ENCODE measurements around the gene RAPGEF6. TPM values are rescaled to one million over a fixed set of nuclear protein-coding genes. Genes with fewer than 3 reads are reported as not detected.
A peak's percentile ranks its signal among the peaks of the same experiment; 100 is the strongest.
"Not testable (repeated sequence)": the region's sequence is repeated elsewhere in the genome, so short reads cannot be mapped to it uniquely, and the experiment has no call there.

Gene RAPGEF6
- total and polyA plus RNA-seq, 3 experiments from 2014 or later = 25.9 to 29.2 (median 27.9) TPM

DNA sequence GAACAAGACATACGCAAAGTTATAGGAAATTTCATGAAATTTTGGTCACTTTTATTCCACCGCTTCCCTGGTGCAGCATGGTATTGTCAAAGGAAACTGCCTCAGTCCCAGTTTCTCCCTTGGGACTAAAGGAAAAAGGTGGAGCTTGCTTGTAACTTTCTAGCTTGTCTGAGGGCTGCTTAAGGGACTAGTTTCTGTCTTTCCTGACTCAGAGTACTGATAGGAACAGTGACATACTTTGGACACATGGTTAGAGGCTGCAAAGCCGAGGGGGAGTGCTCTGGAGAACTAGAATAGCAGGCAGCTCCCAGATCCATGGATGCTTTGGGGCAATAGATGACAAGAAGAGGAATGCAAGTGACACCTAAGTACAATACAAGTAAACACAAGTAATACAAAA is 234.4 kb downstream of the RAPGEF6 start:
- no peak overlapping the region for H3K4me3 ChIP-seq (ENCODE audit: low read length)
- peak overlapping the region in 7 of 8 donors; percentile 20 to 76 (median 61) for H3K27ac Mint-ChIP-seq
- ChIA-PET POLR2A (no interaction called here), CTCF (interaction anchor here (1.2 kb wide), 1 partner anchor 15 kb away, joined by 5 read pairs; no protein-coding TSS in a partner anchor)
- no peaks in the 10 kb centered on the region for H3K27me3 ChIP-seq (ENCODE audit: insufficient read depth, low read length, poor library complexity, severe bottlenecking)
- no peaks in the 10 kb centered on the region for H3K9me3 ChIP-seq (ENCODE audit: low read length)
- peaks cover 0 to 2% of the 10 kb centered on the region in 2 donors for H3K27me3 Mint-ChIP-seq
- peaks cover 17% of the 10 kb centered on the region for H3K4me1 ChIP-seq (ENCODE audit: insufficient read depth, low read length)
- peaks cover 21% of the 10 kb centered on the region for H3K36me3 ChIP-seq (ENCODE audit: insufficient read depth, low read length)
- H3K4me3 Mint-ChIP-seq = peak overlapping the region in 2 of 7 donors; percentile 10 to 25
- peaks cover 45 to 79% (median 56%) of the 10 kb centered on the region in 3 donors for H3K36me3 Mint-ChIP-seq
- peaks cover 13 to 17% (median 13%) of the 10 kb centered on the region in 5 donors for H3K9me3 Mint-ChIP-seq
- H3K27ac ChIP-seq (ENCODE audit: low read depth, low read length) = no peak overlapping the region
- H3K4me1 Mint-ChIP-seq = peaks cover 40 to 61% (median 47%) of the 10 kb centered on the region in 3 donors
- DNase-seq = no peak

DNA sequence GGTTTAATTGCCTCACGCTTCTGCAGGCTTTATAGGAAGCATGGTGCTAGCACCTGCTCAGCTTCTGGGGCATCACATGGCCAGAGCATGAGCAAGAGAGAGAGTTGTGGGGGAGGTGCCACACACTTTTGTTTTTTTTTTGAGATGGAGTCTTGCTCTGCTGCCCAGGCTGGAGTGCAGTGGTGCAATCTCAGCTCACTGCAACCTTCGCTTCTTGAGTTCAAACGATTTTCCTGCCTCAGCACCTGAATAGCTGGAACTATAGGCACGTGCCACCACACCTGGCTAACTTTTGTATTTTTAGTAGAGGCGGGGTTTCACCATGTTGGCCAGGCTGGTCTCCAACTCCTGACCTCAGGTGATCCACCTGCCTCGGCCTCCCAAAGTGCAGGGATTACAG is 236.0 kb downstream of the RAPGEF6 start:
- DNase-seq; CTCF ChIA-PET; H3K27ac ChIP-seq (ENCODE audit: low read depth, low read length); H3K4me3 Mint-ChIP-seq; H3K27me3 Mint-ChIP-seq; H3K27me3 ChIP-seq (ENCODE audit: insufficient read depth, low read length, poor library complexity, severe bottlenecking); H3K4me3 ChIP-seq (ENCODE audit: low read length); H3K9me3 ChIP-seq (ENCODE audit: low read length); POLR2A ChIA-PET: not testable (repeated sequence)
- Mint-ChIP-seq H3K36me3 (peaks cover 50 to 80% (median 57%) of the 10 kb centered on the region in 3 donors), H3K27ac (peak overlapping the region; percentile 29 to 97 (median 53)), H3K9me3 (peaks cover 13 to 17% (median 13%) of the 10 kb centered on the region in 5 donors), H3K4me1 (peaks cover 44 to 64% (median 53%) of the 10 kb centered on the region in 3 donors)
- H3K4me1 ChIP-seq (ENCODE audit: insufficient read depth, low read length) = peaks cover 32% of the 10 kb centered on the region
- peaks cover 29% of the 10 kb centered on the region for H3K36me3 ChIP-seq (ENCODE audit: insufficient read depth, low read length)

DNA sequence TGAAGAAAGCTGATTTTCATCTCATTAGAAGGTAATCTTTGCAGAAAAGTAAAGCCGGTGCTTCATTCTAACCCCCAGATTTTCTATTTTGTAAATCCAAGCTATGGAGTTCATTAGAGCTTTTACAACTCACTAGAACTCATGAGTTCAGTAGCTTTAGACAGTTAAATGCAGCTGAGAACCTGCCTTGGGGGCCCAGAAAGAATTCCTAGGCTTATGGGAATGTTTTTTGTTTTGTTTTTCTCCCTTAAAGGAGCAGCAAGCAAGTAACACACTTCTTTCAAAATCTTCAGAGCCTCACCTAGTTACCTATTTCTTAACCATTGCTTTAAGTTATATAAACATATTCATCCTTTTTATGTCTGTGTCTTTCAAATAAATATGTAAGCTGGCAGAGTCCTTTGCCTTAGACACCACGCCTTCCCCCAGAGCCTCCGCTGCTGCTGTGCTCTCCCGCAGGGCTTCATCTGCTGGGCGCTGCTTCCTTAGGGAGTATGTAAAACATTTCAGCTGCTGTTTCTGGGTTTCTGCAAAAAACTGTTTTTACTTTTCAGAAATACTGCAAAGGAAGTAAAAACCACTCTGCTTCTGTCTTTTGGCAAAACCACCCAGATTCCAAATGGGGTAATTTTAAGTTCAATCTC is 238.3 kb downstream of the RAPGEF6 start:
- Histone ChIP-seq H3K36me3 (ENCODE audit: insufficient read depth, low read length) (peaks cover 40% of the 10 kb centered on the region), H3K27ac (ENCODE audit: low read depth, low read length) (no peak overlapping the region), H3K27me3 (ENCODE audit: insufficient read depth, low read length, poor library complexity, severe bottlenecking) (no peaks in the 10 kb centered on the region), H3K9me3 (ENCODE audit: low read length) (no peaks in the 10 kb centered on the region), H3K4me3 (ENCODE audit: low read length) (no peak overlapping the region), H3K4me1 (ENCODE audit: insufficient read depth, low read length) (peaks cover 54% of the 10 kb centered on the region)
- POLR2A ChIA-PET = interaction anchor here (2.6 kb wide), 1 partner anchor 12 kb away, joined by 7 read pairs; no protein-coding TSS in a partner anchor
- H3K27me3 Mint-ChIP-seq = peaks cover 0 to 2% of the 10 kb centered on the region in 2 donors
- peak overlapping the region in 5 of 7 donors; percentile 11 to 48 (median 43) for H3K4me3 Mint-ChIP-seq
- peak overlapping the region; percentile 75 to 98 (median 96) for H3K27ac Mint-ChIP-seq
- CTCF ChIA-PET = interaction anchor here (0.9 to 1.7 kb wide), 2 partner anchors 11 to 14 kb away, joined by 3 to 4 read pairs; no protein-coding TSS in a partner anchor
- peaks cover 3 to 7% (median 5%) of the 10 kb centered on the region in 5 donors for H3K9me3 Mint-ChIP-seq
- peaks cover 65 to 78% (median 70%) of the 10 kb centered on the region in 3 donors for H3K4me1 Mint-ChIP-seq
- no peak for DNase-seq
- H3K36me3 Mint-ChIP-seq = peaks cover 30 to 84% (median 55%) of the 10 kb centered on the region in 3 donors

DNA sequence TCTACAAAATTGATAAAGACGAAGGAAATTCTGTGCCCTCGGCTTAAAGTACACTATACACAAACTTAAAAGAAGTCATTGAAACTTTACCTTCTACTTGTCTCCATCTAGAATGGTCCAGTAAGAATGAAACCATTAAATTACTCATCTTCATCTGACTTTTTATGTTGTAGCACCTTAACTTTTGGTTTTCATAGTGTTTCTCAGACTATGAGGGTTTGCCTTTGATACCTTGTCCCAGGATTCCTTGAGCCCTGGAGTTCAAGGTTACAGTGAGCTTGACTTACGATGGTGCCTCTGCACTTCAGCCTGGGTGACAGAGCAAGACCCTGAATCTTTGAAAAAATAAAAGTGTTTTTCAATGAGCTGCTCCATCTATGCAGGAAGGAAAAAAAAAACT is 239.0 kb downstream of the RAPGEF6 start:
- CTCF ChIA-PET = interaction anchor here (0.9 to 1.7 kb wide), 3 partner anchors 10 to 133 kb away, joined by 3 to 4 read pairs (median 3); no protein-coding TSS in a partner anchor
- peaks cover 29 to 88% (median 58%) of the 10 kb centered on the region in 3 donors for H3K36me3 Mint-ChIP-seq
- POLR2A ChIA-PET = interaction anchor here (2.6 kb wide), 1 partner anchor 12 kb away, joined by 7 read pairs; no protein-coding TSS in a partner anchor
- H3K4me3 ChIP-seq (ENCODE audit: low read length) = no peak overlapping the region
- H3K4me3 Mint-ChIP-seq = peak overlapping the region; percentile 3 to 81 (median 35)
- peak overlapping the region; percentile 80 to 98 (median 96) for H3K27ac Mint-ChIP-seq
- H3K4me1 Mint-ChIP-seq = peaks cover 70 to 85% (median 77%) of the 10 kb centered on the region in 3 donors
- H3K27me3 ChIP-seq (ENCODE audit: insufficient read depth, low read length, poor library complexity, severe bottlenecking) = no peaks in the 10 kb centered on the region
- peaks cover 57% of the 10 kb centered on the region for H3K4me1 ChIP-seq (ENCODE audit: insufficient read depth, low read length)
- H3K9me3 ChIP-seq (ENCODE audit: low read length) = no peaks in the 10 kb centered on the region
- H3K9me3 Mint-ChIP-seq = peaks cover 3 to 6% (median 4%) of the 10 kb centered on the region in 5 donors
- no peak for DNase-seq
- peaks cover 38% of the 10 kb centered on the region for H3K36me3 ChIP-seq (ENCODE audit: insufficient read depth, low read length)
- H3K27ac ChIP-seq (ENCODE audit: low read depth, low read length) = no peak overlapping the region
- H3K27me3 Mint-ChIP-seq = peaks cover 0 to 2% of the 10 kb centered on the region in 2 donors

DNA sequence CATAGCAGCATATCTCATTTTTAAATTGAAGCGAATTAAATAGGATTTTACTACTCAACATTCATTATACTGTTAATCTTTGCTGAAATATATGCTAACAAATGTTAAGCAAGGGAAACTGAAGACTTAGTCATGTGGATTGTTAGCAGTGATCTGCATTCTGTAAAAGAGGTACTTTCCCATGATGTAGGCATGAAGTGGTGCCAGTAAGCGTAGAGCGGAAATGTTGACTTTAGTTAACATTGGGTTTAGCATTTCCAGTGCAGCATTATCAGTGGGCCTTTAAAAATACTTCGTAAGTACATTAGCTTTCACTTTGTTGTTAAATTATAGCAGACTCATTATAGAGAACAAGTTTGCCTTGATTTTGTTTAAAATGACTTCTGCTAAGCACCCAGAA is 240.9 kb downstream of the RAPGEF6 start:
- Histone ChIP-seq H3K9me3 (ENCODE audit: low read length) (no peaks in the 10 kb centered on the region), H3K4me1 (ENCODE audit: insufficient read depth, low read length) (peaks cover 63% of the 10 kb centered on the region), H3K27me3 (ENCODE audit: insufficient read depth, low read length, poor library complexity, severe bottlenecking) (no peaks in the 10 kb centered on the region), H3K27ac (ENCODE audit: low read depth, low read length) (peak overlapping the region; percentile 45), H3K4me3 (ENCODE audit: low read length) (no peak overlapping the region), H3K36me3 (ENCODE audit: insufficient read depth, low read length) (peaks cover 33% of the 10 kb centered on the region)
- DNase-seq = peak in 4 of 5 donors; percentile 38 to 73 (median 67)
- H3K9me3 Mint-ChIP-seq = no peaks in the 10 kb centered on the region
- CTCF ChIA-PET = interaction anchor here (0.9 to 1.2 kb wide), 2 partner anchors 24 to 131 kb away, joined by 3 read pairs; no protein-coding TSS in a partner anchor
- H3K27ac Mint-ChIP-seq = peak overlapping the region; percentile 78 to 98 (median 95)
- H3K36me3 Mint-ChIP-seq = peaks cover 17 to 93% (median 53%) of the 10 kb centered on the region in 3 donors
- H3K27me3 Mint-ChIP-seq = peaks cover 0 to 2% of the 10 kb centered on the region in 2 donors
- peaks cover 79 to 93% (median 81%) of the 10 kb centered on the region in 3 donors for H3K4me1 Mint-ChIP-seq
- peak overlapping the region; percentile 7 to 69 (median 57) for H3K4me3 Mint-ChIP-seq
- POLR2A ChIA-PET = interaction anchor here (0.6 kb wide), 1 partner anchor 129 kb away, joined by 3 read pairs; no protein-coding TSS in a partner anchor

DNA sequence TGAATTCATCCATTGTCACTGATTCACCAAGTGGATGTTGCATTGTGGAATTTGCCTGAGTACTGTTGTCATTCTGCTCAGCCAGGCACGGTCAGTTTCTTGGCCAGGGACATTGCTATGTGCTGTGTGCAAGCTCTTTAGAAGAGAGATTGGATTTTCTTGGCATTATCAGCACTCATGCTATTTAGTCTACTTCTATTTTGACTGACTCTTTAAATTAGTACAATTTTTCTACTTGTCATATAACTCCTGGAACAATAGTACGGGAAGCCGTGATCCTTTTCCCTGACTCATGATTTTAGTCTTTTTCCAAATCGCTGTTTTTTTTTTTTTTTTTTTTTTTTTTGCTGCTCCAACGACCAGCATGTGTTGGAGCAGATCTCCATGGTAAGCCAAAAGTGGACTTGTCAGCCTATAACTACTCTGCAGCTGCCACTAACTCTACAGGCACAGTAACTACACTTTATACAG is 241.5 kb downstream of the RAPGEF6 start:
- Mint-ChIP-seq H3K4me1 (peaks cover 78 to 94% (median 87%) of the 10 kb centered on the region in 3 donors), H3K27me3 (peaks cover 0 to 2% of the 10 kb centered on the region in 2 donors), H3K36me3 (peaks cover 13 to 91% (median 52%) of the 10 kb centered on the region in 3 donors), H3K4me3 (peak overlapping the region in 6 of 7 donors; percentile 24 to 69 (median 57)), H3K9me3 (no peaks in the 10 kb centered on the region), H3K27ac (peak overlapping the region; percentile 78 to 98 (median 95))
- H3K36me3 ChIP-seq (ENCODE audit: insufficient read depth, low read length) = peaks cover 28% of the 10 kb centered on the region
- ChIA-PET CTCF (interaction anchor here (0.7 to 1.2 kb wide), 3 partner anchors 13 to 131 kb away, joined by 3 read pairs; no protein-coding TSS in a partner anchor), POLR2A (interaction anchor here (0.6 to 0.7 kb wide), 2 partner anchors 11 to 128 kb away, joined by 3 to 7 read pairs; no protein-coding TSS in a partner anchor)
- H3K4me1 ChIP-seq (ENCODE audit: insufficient read depth, low read length) = peaks cover 63% of the 10 kb centered on the region
- no peak overlapping the region for H3K4me3 ChIP-seq (ENCODE audit: low read length)
- no peaks in the 10 kb centered on the region for H3K9me3 ChIP-seq (ENCODE audit: low read length)
- peak overlapping the region; percentile 45 for H3K27ac ChIP-seq (ENCODE audit: low read depth, low read length)
- no peaks in the 10 kb centered on the region for H3K27me3 ChIP-seq (ENCODE audit: insufficient read depth, low read length, poor library complexity, severe bottlenecking)
- DNase-seq = no peak

DNA sequence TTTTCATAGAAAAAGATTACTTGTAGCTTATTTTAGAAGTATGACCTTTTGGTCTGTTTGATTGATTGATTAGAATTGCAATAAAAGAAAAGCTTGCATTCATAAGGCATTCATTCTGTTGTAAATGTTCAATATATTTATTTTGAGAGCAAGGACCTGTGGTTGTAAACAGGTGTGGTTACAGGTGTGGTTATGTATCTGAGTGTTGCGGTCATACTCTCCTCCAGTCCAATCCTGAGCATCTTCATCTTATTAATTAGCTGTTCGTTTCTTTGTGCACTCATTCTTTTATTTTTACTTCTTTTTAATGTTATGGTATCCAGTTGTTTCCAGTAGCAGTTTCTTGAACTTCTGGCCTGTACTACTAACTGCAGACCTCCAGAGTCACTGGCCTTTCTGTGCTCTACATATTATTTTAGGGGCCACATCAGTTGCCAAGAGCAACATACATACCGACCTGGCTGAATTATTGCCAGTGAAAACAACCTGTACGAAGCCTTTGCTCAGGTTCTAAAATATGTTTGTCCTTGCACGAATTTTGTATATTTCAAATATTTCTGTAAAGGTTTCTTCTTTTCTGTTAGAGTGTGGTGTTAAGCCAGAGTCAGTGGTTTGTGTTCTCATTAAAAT is 242.4 kb downstream of the RAPGEF6 start:
- Mint-ChIP-seq H3K9me3 (no peaks in the 10 kb centered on the region), H3K4me1 (peaks cover 79 to 96% (median 91%) of the 10 kb centered on the region in 3 donors), H3K4me3 (peak overlapping the region; percentile 19 to 70 (median 57)), H3K27ac (peak overlapping the region; percentile 78 to 98 (median 95)), H3K27me3 (no peaks in the 10 kb centered on the region), H3K36me3 (peaks cover 7 to 92% (median 45%) of the 10 kb centered on the region in 3 donors)
- Histone ChIP-seq H3K27me3 (ENCODE audit: insufficient read depth, low read length, poor library complexity, severe bottlenecking) (no peaks in the 10 kb centered on the region), H3K27ac (ENCODE audit: low read depth, low read length) (no peak overlapping the region), H3K9me3 (ENCODE audit: low read length) (no peaks in the 10 kb centered on the region), H3K4me1 (ENCODE audit: insufficient read depth, low read length) (peaks cover 63% of the 10 kb centered on the region), H3K4me3 (ENCODE audit: low read length) (no peak overlapping the region), H3K36me3 (ENCODE audit: insufficient read depth, low read length) (peaks cover 27% of the 10 kb centered on the region)
- DNase-seq = peak in 1 of 5 donors; percentile 25
- ChIA-PET CTCF (interaction anchor here (1.0 to 1.7 kb wide), 4 partner anchors 9 to 140 kb away, joined by 3 to 6 read pairs (median 4); no protein-coding TSS in a partner anchor), POLR2A (interaction anchor here (0.6 to 0.8 kb wide), 2 partner anchors 24 to 80 kb away, joined by 3 read pairs; no protein-coding TSS in a partner anchor)

Measured in CD8-positive, alpha-beta memory T cell (primary cell).